Measurements from ENCODE around the gene CRB3.

Gene CRB3

DNA sequence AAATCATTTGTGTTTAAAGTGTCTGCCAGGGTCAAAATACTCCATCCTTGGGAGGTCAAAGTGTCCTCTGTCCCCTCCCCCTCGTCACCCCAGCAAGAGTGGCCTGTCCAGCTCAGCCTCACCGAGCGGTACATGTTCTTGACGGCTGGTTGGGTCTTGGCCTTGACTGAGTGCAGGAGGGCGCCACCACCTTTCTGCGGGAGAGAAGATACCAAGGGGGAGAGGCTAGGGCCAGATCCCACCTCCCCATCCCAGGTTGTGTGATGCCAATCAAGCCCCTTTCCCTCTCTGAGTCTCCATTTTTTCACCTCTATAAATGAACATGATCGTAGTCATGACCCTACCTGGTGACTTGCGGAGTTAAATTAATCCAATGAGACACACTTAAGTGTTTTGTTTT lies 6.1 kb downstream of the CRB3 start:
- Histone ChIP-seq H4K20me1 (0 out of 22 replicates have a peak, but pooled peaks cover 0 to 12% (median 0%) of the 10 kb centered on the region in 11 experiments), H3K9me3 (replicated peaks in 1 of 11) (no peaks in the 10 kb centered on the region)

DNA sequence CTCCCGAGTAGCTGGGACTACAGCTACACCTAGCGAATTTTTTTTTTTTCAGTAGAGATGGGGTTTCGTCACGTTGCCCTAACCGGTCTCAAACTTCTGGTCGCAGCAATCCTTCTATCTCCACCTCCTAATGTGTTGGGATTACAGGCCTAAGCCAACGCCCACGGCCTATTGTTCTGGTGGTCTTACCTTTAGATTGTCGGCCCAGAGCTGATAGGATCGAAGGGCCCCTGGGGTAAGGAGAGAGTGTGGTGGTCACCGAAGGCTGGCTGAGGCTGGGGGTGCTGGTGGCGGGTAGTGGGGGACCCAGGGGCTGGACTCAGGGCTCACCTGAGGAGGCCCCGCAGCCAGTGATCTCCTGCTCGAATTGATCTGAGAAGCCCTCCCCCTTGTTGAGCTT lies 7.0 kb downstream of the CRB3 start:
- Histone ChIP-seq H4K20me1 (peaks cover 0 to 16% (median 0%) of the 10 kb centered on the region in 11 experiments; a peak in 1 of 22 replicates), H3K4me3 (no peak overlapping the region), H3K4me1 (peaks cover 0 to 8% (median 0%) of the 10 kb centered on the region in 10 experiments; a peak in 1 of 20 replicates), H3K9me3 (replicated peaks in 1 of 11) (peaks cover 0 to under 1% (median 0%) of the 10 kb centered on the region in 11 experiments; a peak in 2 of 22 replicates), H3K9ac (no peak overlapping the region), H3K4me2 (no peak overlapping the region), H3K27me3 (no peaks in the 10 kb centered on the region), H3K36me3 (peaks cover 6 to 71% (median 14%) of the 10 kb centered on the region in 11 experiments; a peak in 16 of 22 replicates), H3K27ac (no peak overlapping the region)
- no peak for TF ChIP-seq Cebpa-rat (IDR thresholded peaks at IDR 0.05)

More for the DNA sequence above, 6.1 kb downstream of the CRB3 start:
- Histone ChIP-seq H3K27ac (no peak overlapping the region), H3K36me3 (peaks cover under 1 to 62% (median 6%) of the 10 kb centered on the region in 11 experiments; a peak in 15 of 22 replicates), H3K4me1 (peaks cover 0 to 8% (median 0%) of the 10 kb centered on the region in 10 experiments; a peak in 1 of 20 replicates), H3K4me2 (no peak overlapping the region), H3K27me3 (no peaks in the 10 kb centered on the region), H3K4me3 (no peak overlapping the region), H3K9ac (no peak overlapping the region)
- TF ChIP-seq Cebpa-rat (IDR thresholded peaks at IDR 0.05) = no peak

GRCh38 chr19:6472713-6473112 lies 8.6 kb downstream of the CRB3 start:
- H3K4me1 ChIP-seq = peaks cover 0 to 8% (median 0%) of the 10 kb centered on the region in 10 experiments; a peak in 1 of 20 replicates
- no peaks in the 10 kb centered on the region for H3K27me3 ChIP-seq
- H3K4me3 ChIP-seq = no peak overlapping the region
- H4K20me1 ChIP-seq = peaks cover 0 to 11% (median 0%) of the 10 kb centered on the region in 11 experiments; a peak in 1 of 22 replicates
- no peak overlapping the region for H3K9ac ChIP-seq
- peaks cover 17 to 81% (median 26%) of the 10 kb centered on the region in 11 experiments; a peak in 19 of 22 replicates for H3K36me3 ChIP-seq
- no peak for TF ChIP-seq Cebpa-rat (IDR thresholded peaks at IDR 0.05)
- no peak overlapping the region for H3K4me2 ChIP-seq
- peaks cover 0 to 12% (median 4%) of the 10 kb centered on the region in 11 experiments; a peak in 9 of 22 replicates for H3K9me3 ChIP-seq (replicated peaks in 1 of 11)
- H3K27ac ChIP-seq = no peak overlapping the region

DNA sequence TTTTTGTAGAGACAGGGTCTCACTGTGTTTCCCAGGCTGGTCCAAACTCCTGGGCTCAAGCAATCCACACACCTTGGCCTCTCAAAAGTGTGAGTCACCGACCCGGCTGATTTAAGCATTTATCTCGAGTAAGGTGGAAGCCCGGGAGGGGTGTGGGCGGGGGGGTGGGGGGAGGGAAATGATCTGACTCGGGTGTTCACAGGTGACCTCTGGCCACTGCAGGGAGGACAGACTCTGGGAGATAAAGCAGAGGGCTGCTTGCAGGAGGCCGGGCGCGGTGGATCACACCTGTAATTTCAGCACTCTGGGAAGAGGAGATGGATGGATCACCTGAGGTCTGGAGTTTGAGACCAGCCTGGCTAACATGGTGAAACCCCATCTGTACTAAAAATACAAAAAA lies 9.6 kb downstream of the CRB3 start:
- 0 out of 20 replicates have a peak, but pooled peaks cover 0 to under 1% (median 0%) of the 10 kb centered on the region in 10 experiments for H3K4me1 ChIP-seq
- H3K9me3 ChIP-seq (replicated peaks in 1 of 11) = peaks cover 0 to 12% (median 4%) of the 10 kb centered on the region in 11 experiments; a peak in 9 of 22 replicates
- H3K9ac ChIP-seq = no peak overlapping the region
- no peak for TF ChIP-seq Cebpa-rat (IDR thresholded peaks at IDR 0.05)
- no peaks in the 10 kb centered on the region for H3K27me3 ChIP-seq
- H3K36me3 ChIP-seq = peaks cover 17 to 89% (median 26%) of the 10 kb centered on the region in 11 experiments; a peak in 19 of 22 replicates
- no peak overlapping the region for H3K4me3 ChIP-seq
- H3K4me2 ChIP-seq = no peak overlapping the region
- no peak overlapping the region for H3K27ac ChIP-seq
- peaks cover 0 to 11% (median 0%) of the 10 kb centered on the region in 11 experiments; a peak in 1 of 22 replicates for H4K20me1 ChIP-seq

- TF ChIP-seq Cebpa-rat (IDR thresholded peaks at IDR 0.05) = no peak
- Histone ChIP-seq H3K4me2 (no peak overlapping the region), H3K4me3 (no peak overlapping the region)
Measured at GRCh38 chr19:6475321-6476108, 11.4 kb downstream of the CRB3 start.

DNA sequence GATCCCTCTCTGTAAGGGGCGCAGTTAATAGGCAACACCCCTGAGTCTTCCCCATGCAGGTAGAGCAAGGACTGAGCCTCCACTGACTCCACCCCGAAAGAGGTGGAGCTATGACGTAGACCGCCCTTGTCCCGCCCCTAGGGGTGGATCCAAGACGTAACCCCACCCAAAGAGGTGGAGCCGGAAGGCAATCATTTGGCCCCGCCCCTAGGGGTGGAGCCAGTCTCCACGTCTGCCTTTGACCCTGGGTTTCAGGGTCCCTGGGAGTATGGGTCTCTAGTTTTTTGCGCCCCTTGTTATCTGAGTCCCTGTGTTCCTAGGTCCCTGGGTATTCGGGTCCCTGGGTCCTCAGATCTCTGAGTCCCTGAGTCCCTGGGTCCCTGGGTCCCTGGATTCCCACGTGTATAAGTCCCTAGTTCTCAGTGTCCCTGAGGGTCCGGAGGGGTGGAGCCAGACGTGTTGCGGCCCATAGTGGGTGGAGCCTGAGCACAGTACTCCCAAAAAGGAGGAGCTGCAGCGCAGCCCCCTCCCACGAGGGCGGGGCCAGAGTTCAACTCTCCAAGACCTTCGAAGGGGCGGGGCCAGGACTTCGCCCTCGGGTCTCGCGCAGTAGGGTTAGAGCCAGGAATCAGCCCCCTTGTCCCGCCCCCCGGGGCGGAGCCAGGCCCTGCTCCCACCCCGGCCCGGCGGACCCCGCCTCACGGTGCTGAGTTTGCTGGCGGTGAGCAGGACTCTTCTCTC lies 12.3 kb downstream of the CRB3 start:
- Histone ChIP-seq H3K36me3 (peaks cover 17 to 74% (median 24%) of the 10 kb centered on the region in 11 experiments; a peak in 19 of 22 replicates), H3K4me3 (no peak overlapping the region), H3K27me3 (no peaks in the 10 kb centered on the region), H3K4me2 (no peak overlapping the region), H3K27ac (no peak overlapping the region), H3K9ac (no peak overlapping the region), H3K9me3 (replicated peaks in 1 of 11) (peaks cover 0 to 18% (median 4%) of the 10 kb centered on the region in 11 experiments; a peak in 9 of 22 replicates), H4K20me1 (peaks cover 0 to 11% (median 0%) of the 10 kb centered on the region in 11 experiments; a peak in 1 of 22 replicates), H3K4me1 (peaks cover 11 to 22% (median 16%) of the 10 kb centered on the region in 10 experiments; a peak in 19 of 20 replicates)
- TF ChIP-seq Cebpa-rat (IDR thresholded peaks at IDR 0.05) = no peak

More at GRCh38 chr19:6475321-6476108, 11.4 kb downstream of the CRB3 start:
- Histone ChIP-seq H3K9ac (no peak overlapping the region), H4K20me1 (peaks cover 0 to 11% (median 0%) of the 10 kb centered on the region in 11 experiments; a peak in 1 of 22 replicates), H3K9me3 (replicated peaks in 1 of 11) (peaks cover 0 to 18% (median 4%) of the 10 kb centered on the region in 11 experiments; a peak in 9 of 22 replicates), H3K4me1 (peaks cover 6 to 14% (median 10%) of the 10 kb centered on the region in 10 experiments; a peak in 19 of 20 replicates), H3K27ac (no peak overlapping the region), H3K36me3 (peaks cover 17 to 82% (median 26%) of the 10 kb centered on the region in 11 experiments; a peak in 19 of 22 replicates), H3K27me3 (no peaks in the 10 kb centered on the region)

DNA sequence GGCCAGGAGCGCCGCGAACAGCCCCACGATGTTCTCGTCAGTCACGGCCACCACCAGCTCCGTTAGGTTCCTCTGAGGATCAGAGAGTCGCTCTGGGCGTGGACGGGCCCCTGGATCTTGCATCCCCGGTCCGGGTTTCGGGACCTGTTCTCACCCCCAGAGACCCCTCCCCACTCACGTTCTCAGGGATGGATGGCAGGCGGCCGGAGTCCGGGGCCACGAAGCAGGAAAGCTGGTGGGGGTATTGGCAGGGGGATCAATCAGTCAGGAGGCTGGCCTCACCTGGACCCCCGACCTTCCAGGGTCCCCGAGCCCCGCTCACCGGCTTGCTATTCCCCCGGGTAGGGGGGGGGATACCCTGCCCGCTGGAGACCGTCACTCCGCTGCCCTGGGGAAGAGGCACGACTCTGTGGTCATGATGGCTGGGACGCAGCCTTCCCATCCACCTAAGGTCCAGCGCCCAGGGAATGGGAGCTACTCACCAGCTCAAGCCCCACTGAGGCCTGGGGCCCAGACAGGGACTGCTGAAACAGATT lies 12.9 kb downstream of the CRB3 start:
- Histone ChIP-seq H4K20me1 (peaks cover 0 to 11% (median 0%) of the 10 kb centered on the region in 11 experiments; a peak in 1 of 22 replicates), H3K36me3 (peaks cover 17 to 68% (median 23%) of the 10 kb centered on the region in 11 experiments; a peak in 19 of 22 replicates), H3K27ac (no peak overlapping the region), H3K4me1 (peaks cover 13 to 28% (median 21%) of the 10 kb centered on the region in 10 experiments), H3K9me3 (replicated peaks in 1 of 11) (peaks cover 0 to 18% (median 4%) of the 10 kb centered on the region in 11 experiments; a peak in 9 of 22 replicates), H3K27me3 (no peaks in the 10 kb centered on the region), H3K4me2 (no peak overlapping the region), H3K4me3 (no peak overlapping the region), H3K9ac (no peak overlapping the region)
- no peak for TF ChIP-seq Cebpa-rat (IDR thresholded peaks at IDR 0.05)

GRCh38 chr19:6478815-6479214 lies 14.7 kb downstream of the CRB3 start:
- Histone ChIP-seq H3K27me3 (no peaks in the 10 kb centered on the region), H3K4me1 (peaks cover 19 to 47% (median 38%) of the 10 kb centered on the region in 10 experiments), H3K36me3 (peaks cover 17 to 58% (median 23%) of the 10 kb centered on the region in 11 experiments; a peak in 19 of 22 replicates), H3K9me3 (replicated peaks in 1 of 11) (peaks cover 0 to 18% (median 4%) of the 10 kb centered on the region in 11 experiments; a peak in 9 of 22 replicates), H4K20me1 (peaks cover 0 to 11% (median 0%) of the 10 kb centered on the region in 11 experiments; a peak in 1 of 22 replicates), H3K27ac (0 out of 22 replicates have a peak overlapping the region, but pooled peaks of 1 of the 11 experiments have one; percentile 18), H3K4me2 (no peak overlapping the region; a peak in 1 of 22 replicates), H3K4me3 (no peak overlapping the region), H3K9ac (no peak overlapping the region; a peak in 1 of 22 replicates)
- no peak for TF ChIP-seq Cebpa-rat (IDR thresholded peaks at IDR 0.05)

Measured in BLaER1 treated with 17β-estradiol and CSF1 and Interleukin-3, amounts not matched to agents 10 nM and 100 nM (cell line).